H9 (cell line): ENCODE results near the gene SP100. TPM values are rescaled to one million over a fixed set of nuclear protein-coding genes. Genes with fewer than 3 reads are reported as not detected.

Experiments used
- DNase-seq: peaks from one replicate; pipeline ENCODE4 v3.0.0-alpha.2; 2017
- H2AFZ ChIP-seq: one replicate; pipeline ENCODE4 v1.6.1; 2013; ENCODE audit warnings: mild to moderate bottlenecking, low read length, control low read depth, moderate library complexity
- H2AK5ac ChIP-seq: 2 replicates; pipeline ENCODE4 v1.6.1; 2013; ENCODE audit warnings: low read length, control low read depth, mixed read lengths; ENCODE audit not compliant: insufficient read length
- H2BK120ac ChIP-seq: one replicate; pipeline ENCODE4 v1.6.1; 2013; ENCODE audit warnings: low read depth, mild to moderate bottlenecking, low read length, control low read depth, inconsistent platforms; ENCODE audit not compliant: poor library complexity, severe bottlenecking
- H2BK12ac ChIP-seq: 2 replicates; pipeline ENCODE4 v1.6.1; 2013; ENCODE audit warnings: low read length, control low read depth, mixed read lengths, low read depth; ENCODE audit not compliant: insufficient read length
- H2BK15ac ChIP-seq: 2 replicates; pipeline ENCODE4 v1.6.1; 2013; ENCODE audit warnings: low read depth, low read length, control low read depth
- H2BK20ac ChIP-seq: one replicate; pipeline ENCODE4 v1.6.1; 2013; ENCODE audit warnings: low read depth, mild to moderate bottlenecking, low read length, control low read depth, inconsistent platforms; ENCODE audit not compliant: poor library complexity, severe bottlenecking
- H2BK5ac ChIP-seq: 2 replicates; pipeline ENCODE4 v1.6.1; 2013; ENCODE audit warnings: low read length, control low read depth, mixed read lengths; ENCODE audit not compliant: insufficient read length
- H3K14ac ChIP-seq: 2 replicates; pipeline ENCODE4 v1.6.1; 2013; ENCODE audit warnings: low read length, control low read depth; ENCODE audit not compliant: insufficient read depth
- H3K18ac ChIP-seq: 2 replicates; pipeline ENCODE4 v1.6.1; 2013; ENCODE audit warnings: low read depth, mild to moderate bottlenecking, mixed read lengths, low read length, control low read depth; ENCODE audit not compliant: insufficient read length
- H3K23ac ChIP-seq: 2 replicates; pipeline ENCODE4 v1.6.1; 2013; ENCODE audit warnings: low read length, control low read depth, mixed read lengths, low read depth; ENCODE audit not compliant: insufficient read length
- H3K23me2 ChIP-seq: 2 replicates; pipeline ENCODE4 v1.6.1; 2013; ENCODE audit warnings: low read depth, mild to moderate bottlenecking, mixed read lengths, low read length, control low read depth; ENCODE audit not compliant: insufficient read length, poor library complexity, severe bottlenecking
- H3K27ac ChIP-seq: 2 replicates; pipeline ENCODE4 v1.5.1; 2013; ENCODE audit warnings: low read length, control low read depth, mixed read lengths, low read depth; ENCODE audit not compliant: insufficient read length
- H3K27me3 ChIP-seq: 2 replicates; pipeline ENCODE4 v1.6.1; 2013; ENCODE audit warnings: low read length, control low read depth, inconsistent platforms; ENCODE audit not compliant: insufficient read depth
- H3K4ac ChIP-seq: 2 replicates; pipeline ENCODE4 v1.6.1; 2013; ENCODE audit warnings: low read depth, mild to moderate bottlenecking, control low read depth, inconsistent platforms, low read length, moderate library complexity
- H3K4me1 ChIP-seq: 2 replicates; pipeline ENCODE4 v1.6.1; 2013; ENCODE audit warnings: low read length, control low read depth, inconsistent platforms; ENCODE audit not compliant: insufficient read depth
- H3K4me2 ChIP-seq: 2 replicates; pipeline ENCODE4 v1.6.1; 2013; ENCODE audit warnings: low read length, control low read depth, mixed read lengths; ENCODE audit not compliant: insufficient read length, insufficient read depth
- H3K56ac ChIP-seq: 2 replicates; pipeline ENCODE4 v1.6.1; 2013; ENCODE audit warnings: low read depth, mild to moderate bottlenecking, mixed read lengths, low read length, control low read depth; ENCODE audit not compliant: insufficient read length
- H3K79me1 ChIP-seq: 2 replicates; pipeline ENCODE4 v1.6.1; 2013; ENCODE audit warnings: low read depth, mild to moderate bottlenecking, moderate library complexity, low read length, control low read depth, inconsistent platforms; ENCODE audit not compliant: insufficient read depth, poor library complexity, severe bottlenecking
- H3K79me2 ChIP-seq: 2 replicates; pipeline ENCODE4 v1.6.1; 2013; ENCODE audit warnings: low read length, control low read depth, inconsistent platforms; ENCODE audit not compliant: insufficient read depth
- H3K9ac ChIP-seq: 2 replicates; pipeline ENCODE4 v1.6.1; 2013; ENCODE audit warnings: low read length, control low read depth, mixed read lengths; ENCODE audit not compliant: insufficient read length; ENCODE audit errors: extremely low read depth
- H3K9me3 ChIP-seq: one replicate; pipeline ENCODE4 v1.6.1; 2013; ENCODE audit warnings: low read depth, low read length, inconsistent platforms; ENCODE audit not compliant: control insufficient read depth
- H3T11ph ChIP-seq: one replicate; pipeline ENCODE4 v1.6.1; 2013; ENCODE audit warnings: mild to moderate bottlenecking, low read length, control low read depth, inconsistent platforms
- H4K20me1 ChIP-seq: one replicate; pipeline ENCODE4 v1.6.1; 2013; ENCODE audit not compliant: control insufficient read depth, insufficient read length, insufficient read depth
- H4K5ac ChIP-seq: 2 replicates; pipeline ENCODE4 v1.6.1; 2013; ENCODE audit warnings: low read depth, mild to moderate bottlenecking, mixed read lengths, low read length, control low read depth; ENCODE audit not compliant: insufficient read length
- H4K8ac ChIP-seq: replicated peaks from 2 replicates; pipeline ENCODE4 v1.6.1; 2013; ENCODE audit warnings: low read length, control low read depth, mixed read lengths, low read depth; ENCODE audit not compliant: insufficient read length
- H4K91ac ChIP-seq: 2 replicates; pipeline ENCODE4 v1.6.1; 2013; ENCODE audit warnings: low read depth, mild to moderate bottlenecking, moderate library complexity, mixed read lengths, low read length, control low read depth; ENCODE audit not compliant: insufficient read length
- H3K27ac Mint-ChIP-seq, 3 experiments: 2 replicates in 2 of 3; 3 replicates in 1 of 3; pipeline ENCODE4 v1.8.0; 2020 to 2021; ENCODE audit warnings: mixed read lengths in 3 of 3, mild to moderate bottlenecking in 1 of 3, moderate library complexity in 1 of 3
- H3K27me3 Mint-ChIP-seq: 2 replicates; pipeline ENCODE4 v1.8.0; 2021; ENCODE audit warnings: low read depth, mild to moderate bottlenecking, moderate library complexity, mixed read lengths
- H3K36me3 Mint-ChIP-seq, 3 experiments: 2 replicates in 2 of 3; 3 replicates in 1 of 3; pipeline ENCODE4 v1.8.0; 2020 to 2021; ENCODE audit warnings: low read depth in 3 of 3, mixed read lengths in 3 of 3; ENCODE audit not compliant: insufficient read depth in 1 of 3
- H3K4me1 Mint-ChIP-seq, 2 experiments: 2 replicates each; pipeline ENCODE4 v1.8.0; 2020; ENCODE audit warnings: mixed read lengths in 2 of 2
- H3K4me3 Mint-ChIP-seq, 2 experiments: 2 replicates in 1 of 2; 3 replicates in 1 of 2; pipeline ENCODE4 v1.8.0; 2020 to 2021; ENCODE audit warnings: mild to moderate bottlenecking in 2 of 2, mixed read lengths in 2 of 2, moderate library complexity in 1 of 2
- H3K9me3 Mint-ChIP-seq, 2 experiments: 2 replicates in 1 of 2; 3 replicates in 1 of 2; pipeline ENCODE4 v1.8.0; 2020; ENCODE audit warnings: mild to moderate bottlenecking in 2 of 2, mixed read lengths in 2 of 2, moderate library complexity in 1 of 2
- CTCF ChIP-seq: fragments of 200-600 bp; sonication (generic); conservative IDR thresholded peaks from 3 replicates; pipeline ENCODE4 v1.8.0; 2021; ENCODE audit warnings: antibody characterized with exemption, mild to moderate bottlenecking
- WGBS: extraction: QIAGEN DNeasy Blood & Tissue Kit; methylation state at CpG from one replicate; pipeline ENCODE4 v1.1.7; 2013; ENCODE audit warnings: missing lambda C conversion rate, low lambda C conversion rate, mixed read lengths; ENCODE audit not compliant: insufficient read length; ENCODE audit errors: extremely low coverage; 5-methylcytosine and 5-hydroxymethylcytosine counted together
- total RNA-seq: library from RNA; stranded (reverse); gene quantifications from 2 replicates; pipeline ENCODE4 v1.2.1, GENCODE V29; 2021

The SP100 gene
- total RNA-seq, 1 experiment from 2014 or later, result 0.28 TPM

- Mint-ChIP-seq H3K4me1 (peaks cover 3 to 4% of the 10 kb centered on the region in 2 experiments), H3K36me3 (peaks cover 0 to 5% (median 0%) of the 10 kb centered on the region in 3 experiments; a peak in 1 of 7 replicates), H3K27me3 (no peaks in the 10 kb centered on the region), H3K4me3 (no peak overlapping the region), H3K9me3 (peaks cover 0 to 6% of the 10 kb centered on the region in 2 experiments; a peak in 2 of 5 replicates), H3K27ac (no peak overlapping the region)
- TF ChIP-seq CTCF, result no peak
- no peak overlapping the region for H3K27ac ChIP-seq
- no peak overlapping the region for H3K18ac ChIP-seq
- H3K56ac ChIP-seq, result no peak overlapping the region
- no peak for DNase-seq
- H3K79me1 ChIP-seq, result no peaks in the 10 kb centered on the region
- H2BK12ac ChIP-seq, result no peak overlapping the region
- H2AFZ ChIP-seq, result no peak overlapping the region
- no peaks in the 10 kb centered on the region for H3K4me1 ChIP-seq
- H4K8ac ChIP-seq, result no peak overlapping the region
- no peak overlapping the region for H4K5ac ChIP-seq
- no peak overlapping the region for H2BK120ac ChIP-seq
- no peak overlapping the region for H2BK20ac ChIP-seq
- no peaks in the 10 kb centered on the region for H3K9me3 ChIP-seq
- no peak overlapping the region for H3K14ac ChIP-seq
- H3K79me2 ChIP-seq, result no peaks in the 10 kb centered on the region
- no peak overlapping the region for H4K91ac ChIP-seq
- H3K27me3 ChIP-seq, result no peaks in the 10 kb centered on the region
- H3K23ac ChIP-seq, result no peak overlapping the region
- no CpG with 5 or more reads among the region's 6 CpGs for WGBS
- H3K4ac ChIP-seq, result no peak overlapping the region
- no peak overlapping the region for H2BK15ac ChIP-seq
- H3T11ph ChIP-seq, result no peak overlapping the region
- no peak overlapping the region for H2BK5ac ChIP-seq
- H3K23me2 ChIP-seq, result no peaks in the 10 kb centered on the region
- H3K9ac ChIP-seq, result no peak overlapping the region
- H2AK5ac ChIP-seq, result no peak overlapping the region
- no peaks in the 10 kb centered on the region for H4K20me1 ChIP-seq
- no peak overlapping the region for H3K4me2 ChIP-seq
Observed at GRCh38 chr2:230449901-230450467, 34.0 kb downstream of the SP100 start.
